GM12878 (cell line): ENCODE data around the gene SLC35E1. TPM values are rescaled to one million over a fixed set of nuclear protein-coding genes. Genes with fewer than 3 reads are reported as not detected.
A peak's percentile ranks its signal among the peaks of the same experiment; 100 is the strongest.

Experiments
- ATAC-seq: fragments of 200-7000 bp; cut with Tn5 transposase; 3 replicates; pipeline ENCODE4 v1.9.1; 2020; ENCODE audit warnings: mild to moderate bottlenecking, moderate library complexity
- BruUV-seq: library from RNA; stranded (reverse); fragments of 400-500 nt; replicated peaks from 2 replicates; lab custom pipeline; 2021; lab: Mats Ljungman, UMichigan
- CTCF ChIA-PET: fragments of 300-600 bp; sonication (Branson Sonifier 250); formaldehyde crosslinking; extraction: SDS; loops from one replicate; lab custom pipeline; 2021; ENCODE audit warnings: inconsistent platforms; lab: Yijun Ruan, JAX
- POLR2A ChIA-PET: fragments of 350-600 bp; formaldehyde crosslinking; extraction: SDS; loops from one replicate; lab custom pipeline; 2021; ENCODE audit warnings: inconsistent platforms; lab: Charles Lee
- RAD21 ChIA-PET: fragments of 300-600 bp; sonication (Branson Sonifier 250); formaldehyde crosslinking; loops from one replicate; lab custom pipeline; 2023; ENCODE audit warnings: antibody characterized with exemption; ENCODE audit not compliant: unreplicated experiment; lab: Charles Lee
- SMC1A ChIA-PET: fragments of 300-600 bp; sonication (Branson Sonifier 250); formaldehyde crosslinking; loops from one replicate; lab custom pipeline; 2023; ENCODE audit not compliant: unreplicated experiment, uncharacterized antibody; lab: Charles Lee
- DNase-seq: peaks from one replicate; pipeline ENCODE4 v3.0.0-alpha.2; 2011; ENCODE audit warnings: low read depth, low spot score
- FAIRE-seq: peaks from 3 replicates; lab custom pipeline; 2011; peaks lifted over from hg19 to GRCh38; lab: Jason Lieb, UNC
- H2AFZ ChIP-seq: 2 replicates; pipeline ENCODE4 v1.6.0; 2011; ENCODE audit warnings: low read depth, low read length, control low read depth; ENCODE audit not compliant: control insufficient read depth
- H3K27ac ChIP-seq: 2 replicates; pipeline ENCODE4 v1.5.1; 2011; ENCODE audit warnings: control low read depth; ENCODE audit not compliant: control insufficient read depth, insufficient read depth
- H3K27me3 ChIP-seq, 2 experiments: replicated peaks in 1 of 2; 2 replicates each; pipeline versions ENCODE4 v1.6.0 to v1.6.1; 2011; ENCODE audit warnings: low read length in 1 of 2; ENCODE audit not compliant: control insufficient read depth in 2 of 2, insufficient read depth in 2 of 2
- H3K36me3 ChIP-seq, 2 experiments: 2 replicates each; pipeline ENCODE4 v1.5.1; 2011; ENCODE audit warnings: low read length in 1 of 2; ENCODE audit not compliant: control insufficient read depth in 2 of 2, insufficient read depth in 2 of 2
- H3K4me1 ChIP-seq: 2 replicates; pipeline ENCODE4 v1.6.1; 2011; ENCODE audit warnings: mild to moderate bottlenecking, low read length, moderate library complexity, mixed read lengths; ENCODE audit not compliant: control insufficient read depth, insufficient read depth
- H3K4me2 ChIP-seq: 2 replicates; pipeline ENCODE4 v1.6.0; 2011; ENCODE audit warnings: control low read depth; ENCODE audit not compliant: control insufficient read depth, insufficient read depth
- H3K4me3 ChIP-seq: fragments of 200-600 bp; sonication (generic); 2 replicates; pipeline ENCODE4 v1.5.1; 2016
- H3K79me2 ChIP-seq: 2 replicates; pipeline ENCODE4 v1.6.0; 2011; ENCODE audit warnings: low read length; ENCODE audit not compliant: control insufficient read depth, insufficient read depth
- H3K9ac ChIP-seq: 2 replicates; pipeline ENCODE4 v1.8.0; 2011; ENCODE audit warnings: low read length, control low read depth, mixed read lengths; ENCODE audit not compliant: control insufficient read depth, insufficient read depth
- H3K9me3 ChIP-seq: replicated peaks from 3 replicates; pipeline ENCODE4 v1.5.1; 2011; ENCODE audit warnings: mild to moderate bottlenecking, low read length; ENCODE audit not compliant: control insufficient read depth, insufficient read depth
- H4K20me1 ChIP-seq: 2 replicates; pipeline ENCODE4 v1.6.0; 2011; ENCODE audit not compliant: control insufficient read depth, insufficient read depth
- IRF4 ChIP-seq: IDR thresholded peaks from 2 replicates; pipeline ENCODE4 v1.6.1; 2011; ENCODE audit warnings: low read depth, low read length
- KLF5 ChIP-seq: fragments of 450-650 bp; IDR thresholded peaks from 2 replicates; pipeline ENCODE4 v1.6.1; 2014; ENCODE audit warnings: mild to moderate bottlenecking; ENCODE audit not compliant: partially characterized antibody
- POLR2A ChIP-seq: IDR thresholded peaks from 2 replicates; pipeline ENCODE4 v1.6.1; 2011; ENCODE audit warnings: low read depth, mild to moderate bottlenecking, low read length
- RAD21 ChIP-seq: IDR thresholded peaks from 2 replicates; pipeline ENCODE4 v1.6.1; 2011; ENCODE audit warnings: mild to moderate bottlenecking, low read depth, low read length, moderate library complexity; ENCODE audit not compliant: insufficient read depth
- USF1 ChIP-seq: IDR thresholded peaks from 2 replicates; pipeline ENCODE4 v1.6.1; 2011; ENCODE audit warnings: borderline replicate concordance, low read depth, mild to moderate bottlenecking, moderate library complexity, mixed read lengths, low read length; ENCODE audit not compliant: insufficient read depth; ENCODE audit errors: extremely low read length
- whole genome bisulfite sequencing: methylation state at CpG from one replicate; pipeline ENCODE4 v1.1.6; 2016; ENCODE audit warnings: low lambda C conversion rate; ENCODE audit not compliant: insufficient replicate concordance, insufficient coverage; ENCODE audit errors: missing lambda C conversion rate; 5-methylcytosine and 5-hydroxymethylcytosine counted together
- in situ Hi-C: fragments of 300-500 bp; cut with MboI; formaldehyde crosslinking; loops from 9 replicates; pipeline ENCODE4 v1.14.3; 2018; ENCODE audit warnings: mixed read lengths
- intact Hi-C: fragments of 100-400 bp; cut with micrococcal nuclease; formaldehyde crosslinking; loops from one replicate; pipeline ENCODE4 v1.14.2; 2022; ENCODE audit not compliant: unreplicated experiment
- polyA plus RNA-seq, 11 experiments: library from polyadenylated mRNA; depleted of rRNA in 4 of 11; unstranded in 6 of 11; stranded (reverse) in 5 of 11; fragments of >200 nt; fragmentation: Nextera tagmentation in 4 of 11; fragmentation: Illumina TruSeq in 1 of 11; extraction: Ambion mirVana in 4 of 11; extraction: Trizol in 1 of 11; gene quantifications; 1 replicate in 1 of 11; 2 replicates in 10 of 11; pipeline versions ENCODE4 v1.2.1 to v1.2.3, GENCODE V29; 2011 to 2016; ENCODE audit warnings: inconsistent platforms in 2 of 11, missing spikeins in 2 of 11, low read depth in 1 of 11
- total RNA-seq, 4 experiments: library from RNA; depleted of rRNA in 3 of 4; stranded (reverse); fragments of >200 nt in 3 of 4; fragmentation: Illumina TruSeq in 1 of 4; extraction: Trizol in 1 of 4; gene quantifications; 2 replicates each; pipeline versions ENCODE4 v1.2.1 to v1.2.3, GENCODE V29; 2013 to 2021

Gene SLC35E1
- total and polyA plus RNA-seq, 10 of the 15 experiments (the other 5 are each of a cell fraction or from before 2014, with no cell fraction given), result 11.3 to 37.7 (median 22.1) TPM

GRCh38 chr19:16593181-16593580 is 21.0 kb upstream of the SLC35E1 start:
- DNase-seq (no peak), FAIRE-seq (no peak), ATAC-seq (no peak)
- ChIA-PET RAD21 (interaction anchor here (1.4 to 11.3 kb wide), 4 partner anchors 8 to 32 kb away, joined by 7 to 169 read pairs (median 18); partner anchors contain the start of gene MED26), SMC1A (interaction anchor here (0.9 to 10.9 kb wide), 9 partner anchors 8 to 44 kb away, joined by 3 to 164 read pairs (median 3); partner anchors contain the start of gene MED26), CTCF (interaction anchor here (1.0 to 1.8 kb wide), 7 partner anchors 9 to 31 kb away, joined by 3 to 7 read pairs (median 4); no protein-coding TSS in a partner anchor), POLR2A (interaction anchor here (1.7 to 13.1 kb wide), 3 partner anchors 9 to 33 kb away, joined by 4 to 220 read pairs (median 24); partner anchors contain the start of gene MED26)
- no peak overlapping the region for H2AFZ ChIP-seq
- in situ Hi-C loops (loop anchor here (25.0 kb wide), 1 partner anchor 2006 kb away; the partner anchor contains the start of gene CLEC17A), intact Hi-C loops (no loop called here)
- no peaks in the 10 kb centered on the region for H3K27me3 ChIP-seq
- peaks cover 93% of the 10 kb centered on the region for H3K79me2 ChIP-seq
- peaks cover 76% of the 10 kb centered on the region for H3K4me1 ChIP-seq
- H3K36me3 ChIP-seq, result peaks cover 0 to 4% of the 10 kb centered on the region in 2 experiments; a peak in 2 of 4 replicates
- TF ChIP-seq KLF5 (no peak), USF1 (peak; percentile 2), RAD21 (peak; percentile 17; the same call in 1 of the 2 replicates), IRF4 (no peak), POLR2A (0 out of 2 replicates have a peak, but pooled peaks have one; percentile 13)
- 94% methylated on average over 4 of the region's 4 CpGs for WGBS
- no peak overlapping the region for H3K4me3 ChIP-seq
- peak overlapping the region; percentile 85 for H3K27ac ChIP-seq
- BruUV-seq, result no TSS peak
- no peaks in the 10 kb centered on the region for H3K9me3 ChIP-seq
- H3K9ac ChIP-seq, result no peak overlapping the region; the same call in 1 of the 2 replicates
- H3K4me2 ChIP-seq, result peak overlapping the region; percentile 90
- peaks cover 6% of the 10 kb centered on the region for H4K20me1 ChIP-seq
